WTC11 (cell line): ENCODE measurements around the gene TMEM179. TPM values are rescaled to one million over a fixed set of nuclear protein-coding genes. Genes with fewer than 3 reads are reported as not detected.

ENCODE experiments used
- ATAC-seq: fragments of 200-7000 bp; cut with Tn5 transposase; 2 replicates; pipeline ENCODE4 v1.10.0; 2021; ENCODE audit warnings: mild to moderate bottlenecking, moderate library complexity
- CTCF ChIA-PET: fragments of 300-600 bp; sonication (Branson Sonifier 250); formaldehyde crosslinking; loops from one replicate; lab custom pipeline; 2021; ENCODE audit warnings: antibody characterized with exemption; lab: Charles Lee
- POLR2A ChIA-PET: fragments of 350-600 bp; sonication (Branson Sonifier 250); formaldehyde crosslinking; loops from one replicate; lab custom pipeline; 2021; ENCODE audit warnings: antibody characterized with exemption; lab: Charles Lee
- DNase-seq: peaks from one replicate; pipeline ENCODE4 v3.0.0; 2021; ENCODE audit warnings: low spot score
- H3K27ac Mint-ChIP-seq: 2 replicates; pipeline ENCODE4 v1.8.0; 2021; ENCODE audit warnings: mixed read lengths
- H3K27me3 Mint-ChIP-seq: 2 replicates; pipeline ENCODE4 v1.8.0; 2021; ENCODE audit warnings: low read depth, mild to moderate bottlenecking, moderate library complexity, mixed read lengths
- H3K36me3 Mint-ChIP-seq: 2 replicates; pipeline ENCODE4 v1.8.0; 2021; ENCODE audit warnings: mixed read lengths
- H3K4me1 Mint-ChIP-seq: 2 replicates; pipeline ENCODE4 v1.8.0; 2022; ENCODE audit warnings: mixed read lengths
- H3K4me3 Mint-ChIP-seq: 2 replicates; pipeline ENCODE4 v1.8.0; 2021; ENCODE audit warnings: mild to moderate bottlenecking, moderate library complexity, mixed read lengths
- H3K9me3 Mint-ChIP-seq: 2 replicates; pipeline ENCODE4 v1.8.0; 2021; ENCODE audit warnings: mixed read lengths
- ATF1 ChIP-seq: sonication (generic); formaldehyde crosslinking; IDR thresholded peaks from 2 replicates; pipeline ENCODE4 v1.8.1; 2023; ENCODE audit warnings: mild to moderate bottlenecking, moderate library complexity, missing genetic modification reagents
- CBFB ChIP-seq: sonication (generic); formaldehyde crosslinking; IDR thresholded peaks from 2 replicates; pipeline ENCODE4 v1.8.1; 2022; ENCODE audit warnings: mild to moderate bottlenecking, low read depth, missing genetic modification reagents
- E2F5 ChIP-seq: sonication (generic); formaldehyde crosslinking; IDR thresholded peaks from 2 replicates; pipeline ENCODE4 v1.8.1; 2022; ENCODE audit warnings: mild to moderate bottlenecking, moderate library complexity, missing genetic modification reagents
- ELF4 ChIP-seq: sonication (generic); formaldehyde crosslinking; IDR thresholded peaks from 2 replicates; pipeline ENCODE4 v1.8.1; 2022; ENCODE audit warnings: low read depth, mild to moderate bottlenecking, moderate library complexity, missing genetic modification reagents
- ESRRA ChIP-seq: sonication (generic); formaldehyde crosslinking; IDR thresholded peaks from 2 replicates; pipeline ENCODE4 v1.8.1; 2022; ENCODE audit warnings: mild to moderate bottlenecking, missing genetic modification reagents, borderline replicate concordance
- ETV6 ChIP-seq: sonication (generic); formaldehyde crosslinking; IDR thresholded peaks from 2 replicates; pipeline ENCODE4 v1.8.1; 2022; ENCODE audit warnings: mild to moderate bottlenecking, missing genetic modification reagents
- FOXJ3 ChIP-seq: sonication (generic); formaldehyde crosslinking; IDR thresholded peaks from 2 replicates; pipeline ENCODE4 v1.9.0; 2021; ENCODE audit warnings: missing genetic modification reagents, mild to moderate bottlenecking, borderline replicate concordance
- FOXK1 ChIP-seq: sonication (generic); formaldehyde crosslinking; IDR thresholded peaks from 2 replicates; pipeline ENCODE4 v1.8.0; 2022; ENCODE audit warnings: mild to moderate bottlenecking, moderate library complexity, missing genetic modification reagents
- FOXP4 ChIP-seq: sonication (generic); formaldehyde crosslinking; IDR thresholded peaks from 2 replicates; pipeline ENCODE4 v1.8.0; 2022; ENCODE audit warnings: mild to moderate bottlenecking, missing genetic modification reagents
- GTF2I ChIP-seq: fragments of 250-450 bp; sonication (Bioruptor Pico); conservative IDR thresholded peaks from 2 replicates; pipeline ENCODE4 v1.4.0; 2021; ENCODE audit warnings: mild to moderate bottlenecking
- IRF2 ChIP-seq: sonication (generic); formaldehyde crosslinking; IDR thresholded peaks from 2 replicates; pipeline ENCODE4 v1.8.0; 2022; ENCODE audit warnings: low read depth, missing genetic modification reagents, borderline replicate concordance
- JAZF1 ChIP-seq: fragments of 250-450 bp; sonication (Bioruptor Pico); IDR thresholded peaks from 2 replicates; pipeline ENCODE4 v1.9.0; 2021; ENCODE audit warnings: moderate library complexity, mild to moderate bottlenecking, inconsistent platforms
- MAX ChIP-seq: sonication (generic); formaldehyde crosslinking; IDR thresholded peaks from 2 replicates; pipeline ENCODE4 v1.8.0; 2022; ENCODE audit warnings: mild to moderate bottlenecking, missing genetic modification reagents
- MYBL2 ChIP-seq: sonication (generic); formaldehyde crosslinking; IDR thresholded peaks from 2 replicates; pipeline ENCODE4 v1.8.1; 2023; ENCODE audit warnings: mild to moderate bottlenecking, moderate library complexity, missing genetic modification reagents
- NR2C2 ChIP-seq: sonication (generic); formaldehyde crosslinking; IDR thresholded peaks from 2 replicates; pipeline ENCODE4 v1.8.0; 2022; ENCODE audit warnings: mild to moderate bottlenecking, missing genetic modification reagents
- SMAD4 ChIP-seq: sonication (generic); formaldehyde crosslinking; IDR thresholded peaks from 2 replicates; pipeline ENCODE4 v1.8.0; 2022; ENCODE audit warnings: mild to moderate bottlenecking, missing genetic modification reagents
- SOX15 ChIP-seq: fragments of 250-450 bp; sonication (Bioruptor Pico); IDR thresholded peaks from 2 replicates; pipeline ENCODE4 v1.9.0; 2021; ENCODE audit warnings: mild to moderate bottlenecking
- TEAD4 ChIP-seq: sonication (generic); formaldehyde crosslinking; IDR thresholded peaks from 2 replicates; pipeline ENCODE4 v1.8.0; 2022; ENCODE audit warnings: mild to moderate bottlenecking, missing genetic modification reagents
- USF1 ChIP-seq: sonication (generic); formaldehyde crosslinking; IDR thresholded peaks from 2 replicates; pipeline ENCODE4 v1.8.0; 2022; ENCODE audit warnings: mild to moderate bottlenecking, missing genetic modification reagents
- ZNF317 ChIP-seq: sonication (generic); formaldehyde crosslinking; IDR thresholded peaks from 2 replicates; pipeline ENCODE4 v1.8.1; 2023; ENCODE audit warnings: low read depth, mild to moderate bottlenecking, moderate library complexity, missing genetic modification reagents, borderline replicate concordance
- ZNF416 ChIP-seq: fragments of 250-450 bp; sonication (Bioruptor Pico); IDR thresholded peaks from 2 replicates; pipeline ENCODE4 v1.9.0; 2021; ENCODE audit warnings: mild to moderate bottlenecking, inconsistent platforms
- ZNF423 ChIP-seq: fragments of 250-450 bp; sonication (Bioruptor Pico); IDR thresholded peaks from 2 replicates; pipeline ENCODE4 v2.1.2; 2022; ENCODE audit warnings: mild to moderate bottlenecking, moderate library complexity
- total RNA-seq: library from RNA; stranded (reverse); gene quantifications from 3 replicates; pipeline ENCODE4 v1.2.3, GENCODE V29; 2021
- TF ChIP-seq, protein P1 (sequence below): fragments of 250-450 bp; sonication (Bioruptor Pico); IDR thresholded peaks from 2 replicates; pipeline ENCODE4 v1.9.0; 2021; ENCODE audit warnings: moderate library complexity, mild to moderate bottlenecking, inconsistent platforms, borderline replicate concordance
- TF ChIP-seq, protein P2 (sequence below): sonication (generic); formaldehyde crosslinking; IDR thresholded peaks from 2 replicates; pipeline ENCODE4 v1.8.1; 2022; ENCODE audit warnings: mild to moderate bottlenecking, missing genetic modification reagents, moderate library complexity, borderline replicate concordance
- TF ChIP-seq, protein P3 (sequence below): sonication (generic); formaldehyde crosslinking; IDR thresholded peaks from 2 replicates; pipeline ENCODE4 v1.8.0; 2023; ENCODE audit warnings: missing genetic modification reagents, mild to moderate bottlenecking, borderline replicate concordance

Gene TMEM179
- total RNA-seq, 1 experiment from 2014 or later = 2.4 TPM

DNA sequence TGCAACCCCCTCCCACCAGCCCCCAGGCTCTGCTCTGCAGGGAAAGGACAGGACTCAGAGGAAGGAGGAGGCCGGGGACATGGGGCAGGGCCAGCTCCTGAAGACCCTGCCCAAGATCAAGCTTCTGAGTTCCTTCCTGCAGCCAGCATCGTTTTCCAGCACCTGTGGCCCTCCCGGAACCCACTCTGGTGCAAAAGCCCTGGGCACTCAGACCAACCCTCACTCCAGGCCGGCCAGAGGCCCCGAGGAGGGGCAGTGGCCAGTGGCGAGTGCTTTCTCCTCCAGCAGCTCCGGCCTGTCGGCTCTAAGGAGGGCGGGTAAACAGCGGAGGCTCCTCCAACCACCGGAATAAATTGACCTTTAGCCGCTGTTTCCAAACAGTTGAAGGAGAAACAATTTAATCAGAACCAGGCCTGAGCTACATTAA, 10.8 kb downstream of the TMEM179 start:
- no peak for DNase-seq
- ChIA-PET POLR2A (no interaction called here), CTCF (interaction anchor here (1.0 to 1.4 kb wide), 4 partner anchors 14 to 516 kb away, joined by 3 to 5 read pairs (median 4); partner anchors contain the start of gene C14orf180)
- H3K4me1 Mint-ChIP-seq = no peaks in the 10 kb centered on the region
- ATAC-seq = no peak
- H3K27me3 Mint-ChIP-seq = no peaks in the 10 kb centered on the region
- H3K4me3 Mint-ChIP-seq = no peak overlapping the region
- H3K36me3 Mint-ChIP-seq = no peaks in the 10 kb centered on the region
- TF ChIP-seq JAZF1 (no peak), MAX (CRISPR knock-in tag) (no peak), ZNF416 (no peak), NR2C2 (no peak), ELF4 (no peak), ATF1 (no peak), GTF2I (CRISPR knock-in tag) (no peak), CBFB (no peak)
- TF ChIP-seq, protein P1, sequence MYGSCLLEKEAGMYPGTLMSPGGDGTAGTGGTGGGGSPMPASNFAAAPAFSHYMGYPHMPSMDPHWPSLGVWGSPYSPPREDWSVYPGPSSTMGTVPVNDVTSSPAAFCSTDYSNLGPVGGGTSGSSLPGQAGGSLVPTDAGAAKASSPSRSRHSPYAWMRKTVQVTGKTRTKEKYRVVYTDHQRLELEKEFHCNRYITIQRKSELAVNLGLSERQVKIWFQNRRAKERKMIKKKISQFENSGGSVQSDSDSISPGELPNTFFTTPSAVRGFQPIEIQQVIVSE = no peak
- no peak overlapping the region for H3K27ac Mint-ChIP-seq
- no peaks in the 10 kb centered on the region for H3K9me3 Mint-ChIP-seq

- ChIA-PET CTCF (interaction anchor here (0.6 to 1.4 kb wide), 5 partner anchors 11 to 515 kb away, joined by 3 to 5 read pairs (median 3); partner anchors contain the start of gene C14orf180), POLR2A (no interaction called here)
- Mint-ChIP-seq H3K9me3 (no peaks in the 10 kb centered on the region), H3K4me3 (no peak overlapping the region), H3K27ac (no peak overlapping the region), H3K4me1 (no peaks in the 10 kb centered on the region), H3K36me3 (no peaks in the 10 kb centered on the region), H3K27me3 (no peaks in the 10 kb centered on the region)
- no peak for TF ChIP-seq ZNF423 (CRISPR knock-in tag)
- TF ChIP-seq ZNF317 (CRISPR knock-in tag) = no peak
- no peak for TF ChIP-seq FOXP4 (CRISPR knock-in tag)
- no peak for TF ChIP-seq TEAD4 (CRISPR knock-in tag)
- no peak for TF ChIP-seq SMAD4
- TF ChIP-seq SOX15 (CRISPR knock-in tag) = no peak
- TF ChIP-seq FOXJ3 = no peak
- no peak for TF ChIP-seq E2F5 (CRISPR knock-in tag)
- no peak for TF ChIP-seq IRF2 (CRISPR knock-in tag)
- TF ChIP-seq, protein P2, sequence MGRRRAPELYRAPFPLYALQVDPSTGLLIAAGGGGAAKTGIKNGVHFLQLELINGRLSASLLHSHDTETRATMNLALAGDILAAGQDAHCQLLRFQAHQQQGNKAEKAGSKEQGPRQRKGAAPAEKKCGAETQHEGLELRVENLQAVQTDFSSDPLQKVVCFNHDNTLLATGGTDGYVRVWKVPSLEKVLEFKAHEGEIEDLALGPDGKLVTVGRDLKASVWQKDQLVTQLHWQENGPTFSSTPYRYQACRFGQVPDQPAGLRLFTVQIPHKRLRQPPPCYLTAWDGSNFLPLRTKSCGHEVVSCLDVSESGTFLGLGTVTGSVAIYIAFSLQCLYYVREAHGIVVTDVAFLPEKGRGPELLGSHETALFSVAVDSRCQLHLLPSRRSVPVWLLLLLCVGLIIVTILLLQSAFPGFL = no peak
- TF ChIP-seq FOXK1 (CRISPR knock-in tag) = no peak
- no peak for DNase-seq
- ATAC-seq = no peak
Measured at GRCh38 chr14:104593241-104593701, 11.3 kb downstream of the TMEM179 start.

DNA sequence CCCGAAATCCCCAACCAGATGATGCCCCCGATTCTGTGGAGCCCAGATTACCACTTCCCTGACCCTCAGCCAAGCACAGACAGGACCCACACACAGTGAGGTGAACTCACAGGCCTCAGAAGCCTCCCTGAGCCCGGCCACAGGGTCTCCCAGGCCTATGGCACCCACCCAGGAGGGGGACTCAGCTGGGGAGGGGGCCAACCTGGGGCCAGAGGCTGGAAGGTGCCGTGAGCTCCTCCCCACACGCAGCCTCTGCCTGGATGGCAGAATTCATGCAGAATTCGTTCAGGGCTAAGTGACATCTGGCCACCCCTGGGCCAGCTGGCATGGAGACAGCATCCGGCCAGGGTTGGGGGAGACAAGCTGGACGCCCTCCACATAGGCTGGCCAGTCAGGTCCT, 11.8 kb downstream of the TMEM179 start:
- CTCF ChIA-PET = interaction anchor here (0.6 to 1.4 kb wide), 5 partner anchors 11 to 515 kb away, joined by 3 to 5 read pairs (median 3); partner anchors contain the start of gene C14orf180
- Mint-ChIP-seq H3K4me3 (no peak overlapping the region), H3K36me3 (no peaks in the 10 kb centered on the region), H3K9me3 (no peaks in the 10 kb centered on the region), H3K4me1 (no peaks in the 10 kb centered on the region), H3K27ac (no peak overlapping the region), H3K27me3 (no peaks in the 10 kb centered on the region)
- POLR2A ChIA-PET = no interaction called here
- ATAC-seq (no peak), DNase-seq (no peak)
- no peak for TF ChIP-seq TEAD4 (CRISPR knock-in tag)
- no peak for TF ChIP-seq MYBL2 (CRISPR knock-in tag)
- TF ChIP-seq, protein P3, sequence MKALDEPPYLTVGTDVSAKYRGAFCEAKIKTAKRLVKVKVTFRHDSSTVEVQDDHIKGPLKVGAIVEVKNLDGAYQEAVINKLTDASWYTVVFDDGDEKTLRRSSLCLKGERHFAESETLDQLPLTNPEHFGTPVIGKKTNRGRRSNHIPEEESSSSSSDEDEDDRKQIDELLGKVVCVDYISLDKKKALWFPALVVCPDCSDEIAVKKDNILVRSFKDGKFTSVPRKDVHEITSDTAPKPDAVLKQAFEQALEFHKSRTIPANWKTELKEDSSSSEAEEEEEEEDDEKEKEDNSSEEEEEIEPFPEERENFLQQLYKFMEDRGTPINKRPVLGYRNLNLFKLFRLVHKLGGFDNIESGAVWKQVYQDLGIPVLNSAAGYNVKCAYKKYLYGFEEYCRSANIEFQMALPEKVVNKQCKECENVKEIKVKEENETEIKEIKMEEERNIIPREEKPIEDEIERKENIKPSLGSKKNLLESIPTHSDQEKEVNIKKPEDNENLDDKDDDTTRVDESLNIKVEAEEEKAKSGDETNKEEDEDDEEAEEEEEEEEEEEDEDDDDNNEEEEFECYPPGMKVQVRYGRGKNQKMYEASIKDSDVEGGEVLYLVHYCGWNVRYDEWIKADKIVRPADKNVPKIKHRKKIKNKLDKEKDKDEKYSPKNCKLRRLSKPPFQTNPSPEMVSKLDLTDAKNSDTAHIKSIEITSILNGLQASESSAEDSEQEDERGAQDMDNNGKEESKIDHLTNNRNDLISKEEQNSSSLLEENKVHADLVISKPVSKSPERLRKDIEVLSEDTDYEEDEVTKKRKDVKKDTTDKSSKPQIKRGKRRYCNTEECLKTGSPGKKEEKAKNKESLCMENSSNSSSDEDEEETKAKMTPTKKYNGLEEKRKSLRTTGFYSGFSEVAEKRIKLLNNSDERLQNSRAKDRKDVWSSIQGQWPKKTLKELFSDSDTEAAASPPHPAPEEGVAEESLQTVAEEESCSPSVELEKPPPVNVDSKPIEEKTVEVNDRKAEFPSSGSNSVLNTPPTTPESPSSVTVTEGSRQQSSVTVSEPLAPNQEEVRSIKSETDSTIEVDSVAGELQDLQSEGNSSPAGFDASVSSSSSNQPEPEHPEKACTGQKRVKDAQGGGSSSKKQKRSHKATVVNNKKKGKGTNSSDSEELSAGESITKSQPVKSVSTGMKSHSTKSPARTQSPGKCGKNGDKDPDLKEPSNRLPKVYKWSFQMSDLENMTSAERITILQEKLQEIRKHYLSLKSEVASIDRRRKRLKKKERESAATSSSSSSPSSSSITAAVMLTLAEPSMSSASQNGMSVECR (CRISPR knock-in tag) = no peak
- TF ChIP-seq ETV6 (CRISPR knock-in tag) = no peak
- no peak for TF ChIP-seq ESRRA (CRISPR knock-in tag)
- no peak for TF ChIP-seq USF1
- no peak for TF ChIP-seq ZNF317 (CRISPR knock-in tag)
